GM11168 (cell line): Measurements from ENCODE around the gene FCMR.

Experiments used
- in situ Hi-C: fragments of 300-500 bp; cut with MboI; formaldehyde crosslinking; loops from one replicate; pipeline ENCODE4 v1.12.0; 2022; ENCODE audit warnings: low sequenced_read_pairs; ENCODE audit not compliant: unreplicated experiment

Gene FCMR, protein sequence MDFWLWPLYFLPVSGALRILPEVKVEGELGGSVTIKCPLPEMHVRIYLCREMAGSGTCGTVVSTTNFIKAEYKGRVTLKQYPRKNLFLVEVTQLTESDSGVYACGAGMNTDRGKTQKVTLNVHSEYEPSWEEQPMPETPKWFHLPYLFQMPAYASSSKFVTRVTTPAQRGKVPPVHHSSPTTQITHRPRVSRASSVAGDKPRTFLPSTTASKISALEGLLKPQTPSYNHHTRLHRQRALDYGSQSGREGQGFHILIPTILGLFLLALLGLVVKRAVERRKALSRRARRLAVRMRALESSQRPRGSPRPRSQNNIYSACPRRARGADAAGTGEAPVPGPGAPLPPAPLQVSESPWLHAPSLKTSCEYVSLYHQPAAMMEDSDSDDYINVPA

DNA sequence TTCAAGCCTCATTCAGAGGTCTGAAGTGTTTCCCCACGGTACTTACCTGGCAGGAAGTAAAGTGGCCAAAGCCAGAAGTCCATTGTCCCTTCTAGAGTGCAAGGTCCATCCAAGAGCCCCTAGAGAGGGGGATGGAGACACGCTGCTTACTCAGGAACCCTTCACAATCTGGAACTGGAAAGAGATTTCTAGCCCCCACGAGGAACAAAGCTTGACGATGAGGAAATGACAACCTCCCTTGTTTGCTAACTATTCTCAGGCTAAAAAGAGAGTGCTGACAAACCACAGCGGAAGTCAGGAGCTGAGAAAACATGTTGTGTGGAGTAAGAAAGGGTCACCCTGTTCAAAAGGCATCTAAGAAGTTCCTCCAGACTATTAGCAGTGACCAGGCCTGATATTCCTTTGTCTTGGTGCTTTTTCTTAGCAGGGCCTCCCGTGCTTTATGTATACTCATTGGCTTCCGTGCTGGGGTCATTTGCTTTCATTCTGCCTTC lies at the start of gene FCMR:
TSS of gene FCMR (minus strand) at position 170 of the 494 bp plus-strand sequence. CDS start at position 83, 87 bp downstream.
- in situ Hi-C loops: no loop called here

DNA sequence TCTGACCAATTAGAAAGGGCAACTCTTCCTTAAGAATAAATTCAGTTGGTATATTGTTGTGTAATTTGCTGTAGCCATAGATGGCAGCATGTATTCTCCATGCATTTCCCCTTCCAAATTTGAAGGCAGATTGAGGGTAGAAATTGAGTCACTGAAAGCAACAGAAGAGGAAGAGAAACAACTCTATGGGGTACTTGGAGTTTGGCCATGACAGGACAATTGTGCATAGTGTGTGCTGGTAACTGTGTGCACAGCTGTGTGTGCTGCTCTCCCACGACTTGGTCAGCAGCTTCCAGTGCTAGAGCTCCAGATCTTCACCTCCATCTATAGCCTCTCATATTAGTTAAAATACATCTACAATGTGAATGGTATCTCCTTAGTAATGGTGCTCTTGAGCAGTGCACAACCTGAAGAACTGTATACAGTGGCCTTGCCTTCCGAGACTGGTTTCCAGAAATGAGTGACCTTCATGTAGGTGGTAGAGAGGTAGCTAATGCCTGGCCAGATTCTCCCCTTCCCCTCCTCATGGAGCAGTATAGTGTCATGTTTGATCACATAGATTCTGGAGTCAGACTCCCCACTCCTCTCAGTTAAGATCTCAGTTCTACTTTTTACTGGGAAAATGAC lies 49.4 kb upstream of the FCMR start:
- in situ Hi-C loops: loop anchor here (10.0 kb wide), 1 partner anchor 156 kb away; no protein-coding TSS in a partner anchor

DNA sequence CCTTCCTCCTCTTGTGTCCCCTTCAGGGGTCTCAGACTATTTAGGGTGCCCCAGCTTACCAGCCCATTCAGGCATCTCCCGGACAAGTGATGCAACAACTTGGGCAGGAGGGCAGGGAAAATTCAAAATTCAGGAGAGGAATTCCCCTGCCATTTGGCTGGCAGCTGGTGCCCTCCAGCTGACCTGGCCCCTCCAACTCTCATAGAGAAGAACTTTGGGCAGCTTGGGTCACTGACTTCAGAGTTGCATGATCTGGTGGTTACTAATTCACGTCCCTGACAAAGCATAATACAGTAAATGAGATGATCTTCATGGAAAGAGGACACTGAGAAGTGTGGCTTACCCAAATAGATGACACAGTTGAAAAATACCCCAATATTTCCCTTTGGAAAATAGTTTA lies 48.7 kb upstream of the FCMR start, which contains the start of gene FCAMR:
TSS of gene FCAMR (minus strand) at position 15 of the 400 bp plus-strand sequence. CDS start 335 bp downstream, outside the sequence.
- in situ Hi-C loops: loop anchor here (10.0 kb wide), 1 partner anchor 156 kb away; no protein-coding TSS in a partner anchor

DNA sequence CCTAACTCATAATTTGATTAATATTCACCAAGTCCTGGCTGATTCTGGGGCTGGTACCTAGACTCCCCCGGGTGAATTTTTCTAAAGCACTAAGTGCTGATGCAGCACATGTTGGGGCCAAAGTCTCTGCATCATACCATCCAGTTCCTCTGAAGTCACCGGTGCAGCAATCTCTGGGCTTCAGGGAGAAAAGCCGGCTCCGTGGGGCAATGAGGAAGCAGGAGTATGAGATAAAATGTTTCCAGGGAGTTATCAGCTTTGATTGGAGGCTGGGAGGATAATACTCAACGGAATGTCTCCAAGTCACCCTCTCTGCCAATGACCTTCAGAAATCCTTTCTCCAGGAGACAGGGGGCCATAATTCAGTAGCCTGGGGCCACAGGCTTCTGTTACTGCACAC lies 47.3 kb upstream of the FCMR start:
- in situ Hi-C loops: no loop called here

DNA sequence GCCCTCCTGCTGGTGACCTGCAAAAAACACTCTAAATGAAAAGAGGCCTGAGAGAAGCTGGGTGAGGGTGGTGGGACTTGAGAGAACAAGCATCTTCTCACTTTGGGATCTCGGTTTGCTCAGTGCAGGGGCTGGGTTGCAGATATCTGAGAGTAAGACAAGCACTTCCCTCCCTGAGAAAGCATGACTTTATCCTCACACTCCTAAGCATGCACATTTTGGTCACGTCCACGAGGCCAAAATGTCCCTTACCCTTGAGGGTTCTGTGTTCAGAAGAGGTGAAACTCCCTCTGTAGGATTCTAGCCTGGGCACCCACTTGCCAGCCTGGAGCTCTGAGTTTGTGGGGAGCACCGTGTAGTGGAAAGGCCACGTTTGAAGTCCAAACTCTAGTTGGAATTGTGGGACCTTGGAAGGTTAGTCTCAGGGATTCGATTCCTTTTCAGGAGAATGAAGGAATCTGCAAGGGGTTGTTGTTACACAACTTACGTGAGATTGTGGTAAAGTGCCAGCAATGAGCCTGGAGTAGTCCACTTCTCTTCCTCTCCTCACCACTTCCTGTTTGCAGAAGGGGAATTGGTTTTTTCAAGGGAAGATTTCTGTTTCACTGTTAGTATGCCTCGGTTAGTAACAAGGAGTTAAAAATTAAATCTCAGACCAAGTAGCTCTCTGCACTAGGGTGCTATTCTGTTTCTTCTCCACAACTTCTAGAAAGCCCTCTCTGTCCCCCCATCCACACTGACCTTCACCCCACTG lies 45.5 kb upstream of the FCMR start:
- in situ Hi-C loops: no loop called here

DNA sequence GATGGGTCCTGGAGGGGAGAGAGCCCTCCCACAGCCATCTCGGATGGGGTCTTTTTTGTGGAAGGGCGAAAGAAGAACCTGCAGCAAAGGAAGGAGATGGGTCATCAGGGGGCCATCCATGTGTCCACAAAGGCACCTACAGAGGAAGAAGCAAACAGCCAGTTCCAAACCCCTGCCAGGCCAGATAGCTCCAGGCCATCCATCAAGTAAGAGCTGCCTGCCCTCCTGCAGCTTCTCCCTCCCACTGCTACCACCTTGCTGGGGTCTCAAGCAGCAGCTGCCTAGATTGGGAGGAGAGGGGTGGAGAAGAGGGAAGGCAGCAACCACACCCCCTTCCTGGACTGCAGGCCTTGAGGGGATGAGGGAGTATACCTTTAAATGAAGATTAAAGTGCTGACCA lies 44.0 kb upstream of the FCMR start:
- in situ Hi-C loops: no loop called here

DNA sequence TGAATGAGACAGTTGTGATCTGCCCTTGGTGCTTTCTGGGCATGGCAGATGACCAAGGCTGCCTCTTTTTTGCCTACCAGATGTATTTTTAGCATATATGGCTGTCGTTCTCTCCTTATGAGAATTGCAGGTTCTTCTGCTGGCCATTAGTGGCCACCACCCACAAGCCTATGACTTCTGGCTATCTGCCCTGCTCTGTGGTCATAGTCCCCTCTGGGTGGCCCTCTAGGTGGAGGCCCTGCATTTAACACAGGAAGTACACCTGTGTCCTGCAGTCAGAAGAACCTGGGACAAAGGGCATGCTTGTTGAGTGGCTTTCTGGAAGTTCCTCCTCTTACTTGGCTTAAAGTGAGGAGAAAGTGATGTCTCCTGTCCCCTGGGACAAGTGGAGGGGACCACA lies 42.0 kb upstream of the FCMR start:
- in situ Hi-C loops: no loop called here

DNA sequence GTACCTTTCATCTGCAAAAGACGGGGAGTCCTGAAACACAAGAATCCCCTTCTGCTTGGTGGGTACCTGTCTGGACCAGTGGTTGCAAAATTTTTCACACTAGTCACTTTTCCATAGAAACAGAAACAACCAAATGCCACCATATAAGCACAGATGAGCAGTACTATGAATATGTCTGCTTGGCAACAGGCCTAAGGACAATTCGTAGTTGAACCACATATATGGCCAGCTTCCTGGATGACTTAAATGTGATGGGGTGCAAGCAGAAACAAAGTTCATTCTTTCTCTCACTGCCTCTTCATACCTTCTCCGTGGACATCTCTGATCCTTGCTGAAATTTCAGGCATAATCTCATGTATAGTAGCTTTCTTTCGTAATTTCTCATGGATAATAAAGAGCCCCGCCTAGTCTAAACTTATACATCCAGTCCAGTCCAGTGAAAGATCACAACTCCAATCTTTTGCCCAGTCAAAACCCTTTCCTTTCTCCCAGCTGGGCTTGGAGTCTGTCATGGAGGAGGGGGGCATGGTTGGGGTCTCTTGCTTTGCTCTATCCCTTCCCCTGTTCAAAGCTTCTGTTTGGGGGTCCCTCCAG lies 41.5 kb upstream of the FCMR start:
- in situ Hi-C loops: no loop called here

DNA sequence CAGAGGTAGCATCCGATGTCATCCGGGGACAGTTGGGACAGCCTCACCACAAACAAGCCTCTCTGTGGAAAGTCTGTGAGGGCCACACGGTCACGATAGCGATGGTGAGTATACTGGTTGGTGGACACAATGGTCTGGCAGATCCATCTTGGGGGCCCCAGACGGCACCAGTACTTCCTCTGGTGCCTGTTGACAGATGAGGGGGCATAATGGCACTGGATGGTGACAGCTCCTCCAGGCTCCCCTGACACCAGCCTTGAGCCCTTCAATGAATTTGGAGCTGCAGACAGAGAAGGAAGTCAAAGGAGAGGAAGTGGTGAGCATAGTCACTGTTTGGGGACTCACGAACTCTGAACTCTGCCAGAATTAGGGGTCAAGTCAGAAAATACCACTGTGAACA lies 40.5 kb upstream of the FCMR start:
- in situ Hi-C loops: no loop called here

DNA sequence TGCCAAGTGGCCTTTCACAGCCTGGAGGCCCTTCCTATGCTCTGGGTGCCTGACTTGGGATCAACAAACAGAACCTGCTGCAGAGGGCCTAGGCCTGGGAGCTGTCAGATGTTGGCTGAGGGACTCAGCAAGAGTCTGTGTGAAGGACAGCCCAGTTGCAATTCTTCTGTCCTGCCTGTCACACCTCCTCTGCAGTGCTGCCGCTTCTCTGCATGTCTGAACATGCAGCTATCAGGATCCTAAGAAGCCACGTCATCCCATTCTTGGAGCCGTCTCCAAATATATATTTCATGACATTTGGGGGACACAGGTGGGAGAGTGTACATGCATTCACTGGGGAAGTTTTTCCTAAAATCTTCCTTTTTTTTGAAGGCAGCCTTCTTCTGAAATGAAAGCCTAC lies 39.9 kb upstream of the FCMR start:
- in situ Hi-C loops: no loop called here

DNA sequence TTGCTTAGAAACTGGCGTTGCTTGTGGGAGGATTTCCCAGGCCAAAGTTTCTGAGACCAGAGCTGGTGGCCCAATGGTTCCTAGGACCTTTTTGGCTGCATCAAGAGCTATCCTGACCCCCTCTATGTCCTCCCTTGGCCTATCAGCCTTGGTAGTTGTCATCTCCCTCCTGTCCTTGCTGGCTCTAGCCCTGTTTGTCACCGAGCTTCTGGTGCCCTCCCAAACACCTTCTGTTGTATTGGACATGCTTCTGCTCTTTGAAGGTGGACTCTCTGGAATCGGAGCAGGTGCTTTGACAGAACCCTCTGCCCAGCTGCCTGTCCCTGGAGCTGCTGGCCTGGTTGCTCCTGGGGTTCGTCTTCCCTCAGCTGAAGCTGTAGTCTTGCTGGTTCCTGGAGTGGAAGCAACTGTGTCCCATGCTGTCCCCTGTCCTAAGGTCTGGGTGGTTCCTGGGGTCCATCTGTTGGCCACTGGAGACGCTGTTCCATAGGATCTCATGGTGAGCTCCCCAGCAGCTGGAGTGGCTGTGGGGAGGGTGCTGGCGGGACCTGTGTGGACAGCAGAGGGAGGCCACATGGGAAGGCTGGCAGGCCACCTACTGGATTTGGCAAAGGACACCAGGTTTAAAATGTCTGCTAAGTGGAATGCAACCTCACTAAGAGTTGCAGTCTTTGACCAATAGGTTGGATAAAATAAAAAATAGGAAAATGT lies 39.1 kb upstream of the FCMR start:
- in situ Hi-C loops: no loop called here

DNA sequence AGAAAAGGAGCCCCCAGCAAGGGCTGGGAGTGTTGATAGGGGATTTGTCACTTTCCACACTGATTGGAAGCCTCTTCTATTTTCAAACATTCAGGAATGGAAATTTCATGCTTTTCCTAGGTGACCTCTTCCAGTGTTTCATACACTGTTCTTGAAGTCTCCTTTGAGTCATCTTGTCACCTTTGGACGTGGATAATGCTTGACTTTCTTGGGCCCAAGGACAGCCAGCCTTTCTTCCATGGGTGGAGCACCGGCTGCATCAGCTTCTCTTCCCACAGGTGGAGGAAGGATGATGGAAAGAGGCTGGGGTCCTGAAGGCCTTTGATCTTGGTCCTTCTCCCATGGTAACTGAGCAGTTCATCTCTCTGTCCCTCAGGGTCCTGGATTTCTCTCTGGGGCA lies 36.4 kb upstream of the FCMR start:
- in situ Hi-C loops: no loop called here

DNA sequence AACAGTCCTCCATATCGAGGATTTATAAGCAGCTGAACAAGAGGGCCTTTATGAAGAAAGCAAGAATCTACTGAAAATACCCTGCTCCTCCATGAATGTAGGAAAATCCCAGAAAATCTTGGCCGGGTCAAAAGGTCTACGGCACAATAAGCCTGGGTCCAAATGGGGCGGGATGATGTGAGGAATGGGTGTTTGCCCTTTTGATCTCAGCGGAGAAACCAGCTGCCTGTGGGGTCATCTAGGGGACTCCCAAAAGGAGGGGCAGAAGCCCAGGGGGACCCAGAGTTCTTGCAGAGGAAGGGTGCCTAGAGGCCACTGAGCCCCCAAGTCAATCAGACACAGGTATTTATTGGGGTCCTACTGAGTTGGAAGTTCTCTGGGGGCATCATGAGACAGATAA lies 35.9 kb upstream of the FCMR start:
- in situ Hi-C loops: no loop called here

DNA sequence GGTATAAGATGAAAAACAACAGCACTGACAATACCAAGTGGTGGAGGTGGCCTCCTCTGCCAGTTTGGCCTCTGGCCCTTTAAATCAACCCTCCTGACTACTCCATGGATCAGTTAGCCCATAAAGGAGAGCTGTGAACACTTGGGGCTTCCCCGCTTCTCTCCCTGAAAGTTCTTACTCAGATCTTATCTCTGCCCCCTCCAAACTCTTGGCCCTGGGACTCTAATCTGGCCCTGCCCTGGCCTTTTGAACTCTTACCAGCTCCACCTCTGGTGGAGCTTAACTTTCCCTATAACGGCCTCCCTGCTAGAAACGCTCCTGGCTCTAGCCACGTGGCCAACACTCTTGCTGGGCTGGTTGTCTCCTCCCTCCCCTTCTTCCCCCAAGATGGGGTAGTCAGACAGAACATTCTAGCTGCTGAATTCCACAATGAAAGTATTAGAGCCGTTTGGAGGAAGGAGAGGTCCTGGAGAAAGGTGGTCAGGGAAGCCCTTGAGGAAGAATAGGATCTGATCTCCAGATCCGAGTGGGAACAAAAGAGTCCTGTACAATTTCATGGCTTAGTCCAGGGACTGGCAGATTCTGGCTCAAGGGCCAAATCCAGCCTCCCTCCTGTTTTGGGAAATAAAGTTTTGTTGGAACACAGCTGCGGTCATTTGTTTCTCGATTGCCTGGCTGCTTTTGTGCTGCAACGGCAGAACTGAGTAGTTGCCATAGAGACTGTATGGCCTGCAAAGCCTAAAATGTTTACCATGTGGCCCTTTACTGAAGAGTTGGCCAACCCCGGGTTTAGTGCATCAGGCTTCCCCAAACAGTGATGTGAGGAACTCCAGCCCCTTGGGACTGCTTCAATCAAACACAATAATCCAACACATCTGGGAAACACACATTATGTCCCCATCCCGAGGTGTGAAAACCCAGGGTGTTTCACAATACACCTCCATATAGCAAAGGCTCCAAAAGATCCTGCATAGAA lies 34.0 kb upstream of the FCMR start:
- in situ Hi-C loops: no loop called here

DNA sequence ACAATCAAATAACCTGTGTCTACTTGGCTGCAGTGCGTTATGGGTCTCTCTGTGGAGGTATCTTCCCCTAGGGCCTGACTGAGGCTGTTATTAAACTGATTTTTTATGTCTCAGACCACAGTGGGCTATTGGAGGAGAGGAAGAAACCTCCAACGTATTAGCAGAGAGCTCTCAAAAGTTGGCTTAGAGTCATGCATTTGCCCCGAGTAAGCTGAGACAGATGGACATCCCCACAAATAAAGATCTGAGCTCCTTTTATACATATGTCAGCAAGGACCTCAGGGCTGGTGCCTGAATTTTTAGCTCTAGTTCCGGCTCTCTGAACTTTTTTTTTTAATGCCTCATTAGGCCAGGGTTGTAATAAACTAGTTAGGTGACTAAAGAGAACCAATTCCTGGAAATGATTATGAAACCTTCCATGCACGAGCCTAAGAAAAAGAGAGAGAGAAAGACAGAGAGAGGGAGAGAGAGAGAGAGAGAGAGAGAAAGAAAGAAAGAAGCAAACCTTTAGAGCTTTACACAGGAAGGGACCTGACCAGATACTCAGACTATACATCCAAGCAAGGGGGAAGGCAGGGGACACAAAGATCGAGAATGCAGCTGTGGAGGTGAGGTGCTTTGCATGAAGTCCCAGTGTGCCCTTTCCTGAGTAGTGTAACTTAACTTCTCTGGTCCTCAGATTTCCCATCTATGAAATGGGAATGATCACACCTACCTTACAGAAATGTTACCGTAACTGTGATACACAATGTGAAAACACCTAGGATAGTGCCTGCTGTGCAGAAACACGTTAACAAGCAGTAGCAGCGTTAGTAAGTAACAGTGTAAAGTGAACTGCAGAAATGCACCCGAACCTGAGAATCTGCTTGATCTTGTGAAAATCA lies 33.0 kb upstream of the FCMR start:
- in situ Hi-C loops: no loop called here

DNA sequence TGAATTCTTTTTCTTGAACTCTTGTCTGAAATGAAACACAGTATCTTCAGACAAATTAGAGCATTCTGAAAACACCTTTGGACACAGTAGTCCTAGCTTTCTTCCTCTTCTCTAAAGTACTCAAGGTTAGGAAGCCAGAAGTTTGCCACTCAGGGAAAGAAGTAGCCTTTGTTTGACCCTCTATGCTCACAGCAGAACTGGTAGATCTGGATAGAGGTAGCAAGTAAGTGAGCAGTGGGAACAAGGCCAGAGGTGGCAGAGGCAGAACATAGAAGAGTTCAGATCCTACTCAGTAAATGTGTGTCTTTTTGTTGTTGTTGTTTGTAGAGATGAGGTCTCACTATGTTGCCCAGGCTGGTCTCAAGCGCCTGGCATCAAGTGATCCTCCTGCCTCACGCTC lies 31.9 kb upstream of the FCMR start:
- in situ Hi-C loops: no loop called here

DNA sequence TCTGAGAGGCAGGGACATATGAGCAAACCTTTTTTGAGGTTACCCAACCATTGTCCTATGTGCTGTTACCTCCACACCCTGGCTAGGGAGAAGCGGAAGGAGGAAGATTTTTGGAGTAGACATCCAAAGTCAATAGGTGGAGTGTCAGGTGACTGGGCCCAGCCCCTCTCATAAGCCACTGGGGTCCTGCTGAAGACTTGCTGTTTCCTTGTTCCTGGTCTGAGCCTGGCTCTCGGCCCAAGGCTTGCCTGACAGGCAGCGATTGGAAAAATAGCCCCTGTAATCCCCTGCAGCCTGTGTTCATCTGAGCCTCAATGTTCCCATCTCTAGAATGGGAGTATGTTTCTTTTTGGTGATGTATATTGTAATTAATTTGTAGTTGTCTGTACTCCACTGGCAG lies 31.4 kb upstream of the FCMR start:
- in situ Hi-C loops: no loop called here

DNA sequence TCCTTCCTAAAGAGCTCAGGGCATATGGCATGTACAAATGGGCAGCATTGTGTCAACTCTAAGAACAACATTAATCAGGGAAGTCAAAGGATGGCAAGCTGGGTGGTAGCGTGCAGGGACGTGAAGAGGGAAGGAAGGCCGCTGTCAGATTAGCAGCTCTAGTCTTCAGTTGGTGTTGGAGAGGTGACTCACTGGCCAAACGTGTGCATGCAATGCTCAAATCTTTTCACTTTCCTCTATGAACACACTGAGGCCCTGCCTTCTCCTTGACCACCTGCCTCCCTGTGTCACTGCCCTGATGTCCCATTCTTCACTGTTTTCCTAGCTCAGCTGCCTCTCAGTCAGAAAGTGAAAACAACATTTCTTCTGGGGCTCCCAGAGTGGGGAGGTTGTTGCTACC lies 30.4 kb upstream of the FCMR start:
- in situ Hi-C loops: no loop called here
